Stimulated activated CD8-positive, alpha-beta memory T cell treated with anti-CD3 and anti-CD28 coated beads, Interleukin-4, amount 100 ng/mL, for 48 hours (primary cell): ENCODE data around the gene COQ8A.
"Not testable (repeated sequence)": the region's sequence is repeated elsewhere in the genome, so short reads cannot be mapped to it uniquely, and the experiment has no call there.

Source experiments
- DNase-seq: peaks from one replicate; pipeline ENCODE4 v3.0.0-alpha.2; 2020

COQ8A gene

DNA sequence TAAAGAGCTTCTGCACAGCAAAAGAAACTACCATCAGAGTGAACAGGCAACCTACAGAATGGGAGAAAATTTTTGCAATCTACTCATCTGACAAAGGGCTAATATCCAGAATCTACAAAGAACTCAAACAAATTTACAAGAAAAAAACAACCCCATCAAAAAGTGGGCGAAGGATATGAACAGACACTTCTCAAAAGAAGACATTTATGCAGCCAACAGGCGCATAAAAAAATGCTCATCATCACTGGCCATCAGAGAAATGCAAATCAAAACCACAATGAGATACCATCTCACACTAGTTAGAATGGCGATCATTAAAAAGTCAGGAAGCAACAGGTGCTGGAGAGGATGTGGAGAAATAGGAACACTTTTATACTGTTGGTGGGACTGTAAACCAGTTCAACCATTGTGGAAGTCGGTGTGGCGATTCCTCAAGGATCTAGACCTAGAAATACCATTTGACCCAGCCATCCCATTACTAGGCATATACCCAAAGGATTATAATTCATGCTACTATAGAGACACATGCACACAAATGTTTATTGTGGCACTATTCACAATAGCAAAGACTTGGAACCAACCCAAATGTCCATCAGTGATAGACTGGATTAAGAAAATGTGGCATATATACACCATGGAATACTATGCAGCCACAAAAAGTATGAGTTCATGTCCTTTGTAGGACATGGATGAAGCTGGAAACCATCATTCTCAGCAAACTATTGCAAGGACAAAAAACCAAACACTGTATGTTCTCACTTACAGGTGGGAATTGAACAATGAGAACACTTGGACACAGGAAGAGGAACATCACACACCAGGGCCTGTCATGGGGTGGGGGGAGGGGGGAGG is 10.6 kb upstream of the COQ8A start:
- not testable (repeated sequence) for DNase-seq

GRCh38 chr1:226934483-226935237 is 5.4 kb upstream of the COQ8A start:
- no peak for DNase-seq

- no peak for DNase-seq
These were observed 2.0 kb upstream of the COQ8A start for GRCh38 chr1:226937940-226938725.

DNA sequence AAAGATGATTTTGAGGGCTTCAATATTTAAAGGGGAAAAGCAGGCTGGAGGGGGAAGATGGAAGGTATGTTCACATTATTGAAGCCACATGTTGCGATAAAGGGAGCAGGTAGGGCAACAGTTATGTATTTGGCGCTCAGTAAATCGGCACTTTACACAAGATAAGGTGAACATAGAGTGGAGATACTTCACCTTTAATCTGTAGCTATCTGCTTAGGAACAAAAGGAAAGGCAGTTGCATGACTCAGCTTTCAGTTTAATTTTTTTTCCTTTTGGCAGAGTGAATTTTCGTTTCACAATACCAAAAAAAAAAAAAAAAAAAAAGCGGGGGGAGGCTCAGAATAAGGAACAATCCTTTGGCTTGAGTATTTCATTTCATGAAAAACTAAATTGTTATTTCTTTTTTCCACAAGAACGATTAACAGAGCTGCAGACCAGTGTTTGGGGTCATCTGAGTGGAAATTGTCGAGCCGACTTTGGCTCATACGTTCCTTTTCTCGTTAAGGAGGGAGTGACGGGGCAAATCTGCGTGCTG is 1.1 kb upstream of the COQ8A start:
- no peak for DNase-seq

DNA sequence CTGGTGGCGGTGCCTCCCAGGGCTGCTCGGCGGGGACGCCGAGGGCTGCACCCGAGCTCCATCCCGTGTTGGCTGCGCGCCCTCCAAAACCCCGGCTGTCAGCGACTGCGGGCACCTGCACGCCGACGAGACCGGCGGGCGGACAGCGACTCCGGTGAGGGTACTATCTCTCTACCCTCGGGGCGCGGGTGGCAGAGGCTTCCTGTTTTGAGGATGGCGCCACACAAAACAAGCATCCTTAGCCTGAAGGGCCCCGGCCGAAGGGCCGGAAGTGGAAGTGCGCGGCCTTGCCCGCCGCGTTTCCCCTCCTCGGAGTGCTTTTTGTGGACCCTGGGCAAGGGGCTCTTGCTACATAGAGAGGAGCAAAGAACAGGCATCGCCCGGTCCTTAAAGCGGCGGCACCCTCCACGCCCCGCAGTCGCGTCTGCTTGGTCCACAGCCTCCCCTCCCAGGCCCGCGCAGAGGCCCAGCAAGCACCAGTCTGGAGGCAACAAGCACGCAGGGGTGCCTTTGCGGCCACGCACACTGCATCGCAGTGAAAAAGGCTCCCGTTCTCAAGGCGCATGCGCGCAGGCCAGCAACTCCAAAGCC is 561 bp upstream of the COQ8A start:
- no peak for DNase-seq

DNA sequence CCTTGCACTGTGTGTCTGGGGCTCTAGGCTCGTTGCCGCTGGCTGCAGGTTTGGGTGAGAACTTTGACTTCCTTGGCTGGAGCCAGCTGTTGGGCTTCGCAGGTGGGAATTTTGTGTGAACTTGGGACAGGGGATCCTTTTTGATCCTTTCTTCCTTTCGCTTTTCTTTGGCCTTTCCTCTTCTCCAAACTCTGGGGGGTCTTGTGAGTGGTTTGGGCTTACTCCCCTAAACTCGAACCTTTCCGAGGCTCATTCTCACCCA is 643 bp downstream of the COQ8A start:
- DNase-seq: no peak

GRCh38 chr1:226942392-226942791 is 2.3 kb downstream of the COQ8A start:
- DNase-seq: no peak

- no peak for DNase-seq
These were observed 3.1 kb downstream of the COQ8A start for GRCh38 chr1:226943156-226943555.

GRCh38 chr1:226943927-226944326 is 3.8 kb downstream of the COQ8A start:
- no peak for DNase-seq

GRCh38 chr1:226945106-226945857 is 5.2 kb downstream of the COQ8A start:
- no peak for DNase-seq

DNA sequence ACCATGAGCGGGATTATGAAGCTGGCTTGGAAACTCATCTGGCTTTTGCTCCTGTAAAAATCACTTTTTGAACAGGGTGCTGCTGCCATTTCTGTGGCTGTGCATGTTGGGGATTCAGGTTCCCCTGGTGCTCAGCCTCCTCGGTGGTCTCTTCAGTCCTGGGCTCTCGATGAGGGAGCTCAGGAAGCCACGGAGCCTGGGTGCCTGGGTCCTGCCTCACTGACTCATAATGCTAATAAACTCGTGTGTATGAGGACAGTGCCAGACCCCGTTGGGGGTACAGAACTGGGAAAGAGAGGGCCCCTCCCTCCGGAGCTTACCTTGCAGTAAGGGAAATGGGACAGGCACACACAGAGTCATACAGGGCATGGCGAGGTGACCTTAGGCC is 5.8 kb downstream of the COQ8A start:
- no peak for DNase-seq

DNA sequence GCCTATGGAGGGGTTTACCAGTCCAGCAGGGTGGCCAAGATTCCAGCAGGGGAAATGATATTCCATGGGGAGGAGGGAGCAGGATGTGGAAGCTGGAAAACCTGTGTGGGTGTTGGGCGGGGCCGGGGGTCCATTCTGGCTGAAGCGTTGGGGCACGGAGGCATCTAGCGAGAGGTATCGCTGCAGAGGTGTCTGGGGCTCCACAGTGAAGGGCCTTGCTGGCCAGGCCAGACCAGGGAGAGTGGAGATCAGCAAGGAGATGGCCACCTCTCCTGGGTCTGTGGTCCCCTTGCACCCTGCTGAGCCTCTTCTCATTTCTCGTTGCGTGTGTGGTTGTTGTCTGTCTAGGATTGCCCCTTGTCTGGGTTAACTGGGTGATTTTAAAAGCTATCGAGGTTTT is 6.2 kb downstream of the COQ8A start:
- DNase-seq: no peak

GRCh38 chr1:226946841-226947240 is 6.7 kb downstream of the COQ8A start:
- DNase-seq: no peak

DNA sequence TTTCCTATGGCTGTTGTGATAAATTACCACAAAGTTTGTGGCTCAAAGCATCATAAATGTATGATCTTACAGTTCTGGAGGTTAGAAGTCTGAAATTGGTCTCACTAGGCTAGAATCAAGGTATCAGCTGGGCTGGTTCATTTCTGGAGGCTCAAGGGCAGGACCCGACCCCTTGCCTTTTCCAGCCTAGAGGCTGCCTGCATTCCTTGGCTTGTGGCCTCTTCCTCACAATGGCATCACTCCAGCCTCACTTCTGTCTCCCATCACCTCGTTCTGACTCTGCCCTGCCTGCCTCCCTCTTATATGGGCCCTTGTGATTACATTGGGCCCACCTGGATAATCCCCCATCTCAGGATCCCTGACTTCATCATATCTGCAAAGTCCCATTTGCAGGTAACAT is 8.0 kb downstream of the COQ8A start:
- no peak for DNase-seq

DNA sequence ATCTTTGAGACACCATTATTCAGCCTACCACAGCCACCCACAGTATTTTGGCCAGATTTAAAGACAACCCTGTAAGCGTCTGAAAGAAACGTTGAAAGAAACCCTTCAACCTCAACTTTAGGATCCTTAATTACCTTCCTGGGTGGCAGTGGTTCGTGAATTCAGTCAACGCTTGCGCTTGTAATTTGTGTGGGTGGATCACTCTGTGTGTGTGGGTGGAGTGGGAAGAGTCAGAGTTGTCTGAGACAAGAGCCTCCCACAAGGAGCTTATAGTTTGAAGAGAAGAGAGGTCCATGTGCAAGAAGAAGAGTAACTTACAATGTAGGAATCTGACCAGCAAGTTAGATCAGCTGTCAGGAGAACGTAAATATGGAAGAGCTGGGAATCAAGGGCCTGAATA is 8.4 kb downstream of the COQ8A start:
- no peak for DNase-seq

DNA sequence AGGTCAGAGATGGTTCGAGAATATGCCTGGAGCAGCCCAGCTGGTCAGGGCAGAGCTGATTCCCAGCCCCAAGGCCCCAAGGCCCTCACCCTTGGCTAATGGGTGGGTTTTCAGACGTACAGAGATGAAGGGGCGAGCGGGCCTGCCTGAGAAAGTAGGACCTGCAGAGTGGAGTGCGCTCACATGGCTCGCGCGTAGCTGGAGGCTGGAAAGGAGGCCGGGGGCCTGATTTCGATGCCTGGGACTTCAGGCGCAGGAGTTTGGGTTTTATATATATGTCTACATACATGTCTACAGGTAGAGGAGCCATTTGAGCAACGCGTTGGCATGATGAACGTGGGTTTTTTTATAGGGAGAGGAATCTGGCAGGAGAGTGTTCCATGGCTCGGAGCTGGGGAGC is 8.9 kb downstream of the COQ8A start:
- DNase-seq: no peak

GRCh38 chr1:226949401-226949800 is 9.3 kb downstream of the COQ8A start:
- no peak for DNase-seq

DNA sequence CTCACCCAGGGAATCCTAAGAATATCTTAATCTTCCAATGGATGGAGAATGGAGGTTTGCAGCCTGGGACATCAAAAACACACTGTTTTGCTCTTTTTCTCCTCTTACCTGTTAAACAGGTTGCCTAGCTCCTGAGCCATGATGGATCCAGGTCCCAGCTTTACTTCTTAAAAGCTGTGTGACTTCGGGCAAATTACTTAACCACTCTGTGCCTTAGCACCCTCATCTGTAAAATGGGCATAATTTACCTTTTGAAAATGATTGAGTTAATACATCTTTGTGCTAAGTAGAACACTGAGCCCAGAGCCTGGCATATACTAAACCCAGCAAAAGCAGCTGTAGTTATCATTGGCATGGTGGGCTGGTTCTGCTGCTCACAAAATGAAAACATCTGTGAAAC is 10.2 kb downstream of the COQ8A start:
- no peak for DNase-seq

DNA sequence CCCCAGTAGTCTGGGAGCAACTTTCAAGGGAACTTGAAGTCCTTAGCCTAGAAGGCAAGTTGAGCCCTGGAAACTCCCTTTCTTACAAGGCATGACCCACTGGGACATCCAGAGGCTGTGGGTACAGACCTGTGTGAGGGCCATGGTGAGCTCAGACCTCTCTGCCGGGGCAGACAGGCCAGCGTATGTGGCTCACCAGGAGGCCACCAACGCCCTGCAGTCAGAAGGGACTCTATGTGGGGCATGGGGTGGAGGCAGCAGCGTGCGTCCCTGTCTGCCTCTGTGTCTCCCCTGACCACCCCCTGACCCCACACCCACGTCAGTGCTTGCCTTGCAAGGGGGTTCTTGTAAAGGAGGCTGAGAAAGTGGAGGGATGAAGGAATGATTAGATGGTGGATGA is 10.8 kb downstream of the COQ8A start:
- no peak for DNase-seq

DNA sequence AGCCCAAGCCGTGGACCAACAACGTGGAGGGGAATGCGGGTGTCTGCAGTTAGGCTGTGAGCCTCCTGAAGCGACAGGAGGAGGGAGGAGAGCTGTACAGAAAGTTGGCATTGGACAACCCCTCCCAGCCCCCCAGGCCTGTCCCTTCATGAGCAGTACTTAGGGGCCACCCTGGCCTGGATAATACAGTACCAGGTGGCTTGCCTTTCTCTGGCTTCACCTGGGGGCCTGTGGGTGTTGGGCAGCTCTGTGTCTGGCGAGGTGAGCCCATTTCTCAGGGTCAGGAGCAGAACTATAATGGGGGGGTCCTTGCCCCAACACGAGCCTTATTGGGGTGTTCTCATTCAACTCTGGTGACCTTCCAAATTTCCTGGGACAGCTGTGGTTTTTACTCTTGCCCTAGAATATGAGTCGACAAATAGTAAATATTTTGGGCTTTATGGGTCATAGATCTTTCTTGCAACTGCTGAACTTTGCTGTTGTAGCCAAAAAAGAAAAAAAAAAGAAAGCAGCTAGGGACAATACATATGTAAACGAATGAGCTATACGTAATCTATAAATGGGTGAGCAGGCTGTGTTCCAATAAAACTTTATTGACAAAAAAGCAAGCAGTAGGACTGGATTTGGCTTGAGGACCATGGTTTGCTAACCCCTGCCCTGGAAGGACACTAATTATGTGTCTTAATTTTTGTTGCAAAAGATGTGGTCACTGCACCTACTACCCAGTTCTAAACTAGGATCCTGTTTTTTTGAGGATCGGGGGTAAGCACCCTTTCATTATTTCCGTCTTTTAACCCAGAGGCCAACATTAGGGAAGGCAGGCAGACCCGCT is 11.4 kb downstream of the COQ8A start:
- no peak for DNase-seq

- DNase-seq: no peak
These were observed 12.0 kb downstream of the COQ8A start for GRCh38 chr1:226952118-226952441.
